Esophagus squamous epithelium (tissue), 5 donors: ENCODE results near the gene CPNE5. TPM values are rescaled to one million over a fixed set of nuclear protein-coding genes. Genes with fewer than 3 reads are reported as not detected.
"Not testable (repeated sequence)": the region's sequence is repeated elsewhere in the genome, so short reads cannot be mapped to it uniquely, and the experiment has no call there.

ENCODE experiments used
- DNase-seq: peaks from one replicate; lab custom pipeline; 2025; lab: John Stamatoyannopoulos, UW
- H3K27ac ChIP-seq, 4 donors: fragments of 200-600 bp; sonication (generic); one replicate each; pipeline ENCODE4 v1.5.1; 2016 to 2019; ENCODE audit warnings: mild to moderate bottlenecking in 1 of 4
- H3K27me3 ChIP-seq, 4 donors: fragments of 200-600 bp; sonication (generic); 1 replicate in 3 of 4; 2 replicates in 1 of 4; pipeline versions ENCODE4 v1.5.1 to v1.6.0; 2017 to 2021; ENCODE audit warnings: antibody characterized with exemption in 1 of 4
- H3K36me3 ChIP-seq, 3 donors: fragments of 200-600 bp; sonication (generic); one replicate each; pipeline ENCODE4 v1.5.1; 2016 to 2019
- H3K4me1 ChIP-seq, 3 donors: fragments of 200-600 bp; sonication (generic); one replicate each; pipeline ENCODE4 v1.5.1; 2017 to 2019
- H3K4me3 ChIP-seq, 4 donors: fragments of 200-600 bp; sonication (generic); 1 replicate in 3 of 4; 2 replicates in 1 of 4; pipeline ENCODE4 v1.5.1; 2016 to 2019; ENCODE audit warnings: mild to moderate bottlenecking in 2 of 4, moderate library complexity in 1 of 4
- H3K9me3 ChIP-seq, 3 donors: fragments of 200-600 bp; sonication (generic); one replicate each; pipeline ENCODE4 v1.5.1; 2016 to 2019
- CTCF ChIP-seq, 6 experiments: fragments of 450-650 bp in 4 of 6; fragments of 200-600 bp in 2 of 6; sonication (generic) in 2 of 6; IDR thresholded peaks; one replicate each; pipeline ENCODE4 v1.5.1; 2016 to 2019; ENCODE audit warnings: antibody characterized with exemption in 6 of 6, mild to moderate bottlenecking in 4 of 6, moderate library complexity in 4 of 6
- POLR2A ChIP-seq, 4 donors: fragments of 450-650 bp; IDR thresholded peaks; one replicate each; pipeline ENCODE4 v1.6.1; 2017; ENCODE audit warnings: antibody characterized with exemption in 4 of 4, mild to moderate bottlenecking in 4 of 4, moderate library complexity in 3 of 4
- WGBS, 2 donors: methylation state at CpG; one replicate each; pipeline ENCODE4 v1.1.5; 2018; 5-methylcytosine and 5-hydroxymethylcytosine counted together
- intact Hi-C: fragments of 100-400 bp; cut with DNase I; formaldehyde crosslinking; loops from one replicate; pipeline ENCODE4 v1.15.0; 2022
- total RNA-seq, 4 donors: library from RNA; depleted of rRNA; stranded (reverse); fragments of >200 nt; gene quantifications; one replicate each; pipeline ENCODE4 v1.1.0, GENCODE V29; 2016
- donor health status: DM: yes; HTN: yes; CAD: no.

The CPNE5 gene
- total RNA-seq, 4 donors from 2014 or later: 1.2 to 2.5 (median 1.5) TPM

GRCh38 chr6:36712816-36713215 lies 126.4 kb downstream of the CPNE5 start:
- Histone ChIP-seq H3K4me1 (peaks cover 8 to 23% (median 10%) of the 10 kb centered on the region in 3 donors), H3K36me3 (no peaks in the 10 kb centered on the region), H3K4me3 (no peak overlapping the region), H3K9me3 (no peaks in the 10 kb centered on the region), H3K27me3 (no peaks in the 10 kb centered on the region), H3K27ac (no peak overlapping the region)
- DNase-seq: no peak
- whole genome bisulfite sequencing, 2 donors: 84 to 86% methylated on average over 4 of the region's 4 CpGs
- intact Hi-C loops: no loop called here
- TF ChIP-seq CTCF (IDR thresholded peaks at IDR 0.05) (no peak), POLR2A (IDR thresholded peaks at IDR 0.05) (no peak)

GRCh38 chr6:36706339-36706738 lies 132.9 kb downstream of the CPNE5 start:
- no peak overlapping the region for H3K4me3 ChIP-seq
- no peak overlapping the region for H3K27ac ChIP-seq
- H3K4me1 ChIP-seq: peaks cover 3 to 8% (median 6%) of the 10 kb centered on the region in 3 donors
- H3K9me3 ChIP-seq: no peaks in the 10 kb centered on the region
- DNase-seq: no peak
- TF ChIP-seq CTCF (IDR thresholded peaks at IDR 0.05): no peak
- TF ChIP-seq POLR2A (IDR thresholded peaks at IDR 0.05): no peak
- H3K36me3 ChIP-seq: no peaks in the 10 kb centered on the region
- WGBS, 2 donors: 71 to 73% methylated on average over 1 of the region's 1 CpG
- H3K27me3 ChIP-seq: no peaks in the 10 kb centered on the region
- intact Hi-C loops: no loop called here

GRCh38 chr6:36704961-36705577 lies 134.2 kb downstream of the CPNE5 start:
- H3K27me3 ChIP-seq, H3K36me3 ChIP-seq, H3K4me3 ChIP-seq, H3K9me3 ChIP-seq, H3K27ac ChIP-seq, intact Hi-C loops, DNase-seq: not testable (repeated sequence)
- peaks cover 5 to 13% (median 10%) of the 10 kb centered on the region in 3 donors for H3K4me1 ChIP-seq
- whole genome bisulfite sequencing, 2 donors: 61% methylated on average over 7 of the region's 7 CpGs

- DNase-seq: no peak
- 94% methylated on average over 13 to 16 of the region's 18 CpGs for WGBS, 2 donors
- intact Hi-C loops: no loop called here
- Histone ChIP-seq H3K9me3 (no peaks in the 10 kb centered on the region), H3K27me3 (no peaks in the 10 kb centered on the region), H3K4me3 (no peak overlapping the region), H3K36me3 (no peaks in the 10 kb centered on the region), H3K4me1 (peaks cover 5 to 13% (median 10%) of the 10 kb centered on the region in 3 donors), H3K27ac (no peak overlapping the region)
- TF ChIP-seq CTCF (IDR thresholded peaks at IDR 0.05) (no peak), POLR2A (IDR thresholded peaks at IDR 0.05) (no peak)
Observed at GRCh38 chr6:36703982-36704381, 135.3 kb downstream of the CPNE5 start.

- DNase-seq: no peak
- WGBS, 2 donors: 66 to 75% methylated on average over 4 to 5 of the region's 5 CpGs
- Histone ChIP-seq H3K4me3 (no peak overlapping the region), H3K36me3 (no peaks in the 10 kb centered on the region), H3K9me3 (no peaks in the 10 kb centered on the region), H3K27ac (no peak overlapping the region), H3K27me3 (no peaks in the 10 kb centered on the region), H3K4me1 (peaks cover 5 to 13% (median 10%) of the 10 kb centered on the region in 3 donors)
- intact Hi-C loops: no loop called here
- TF ChIP-seq POLR2A (IDR thresholded peaks at IDR 0.05): no peak
- TF ChIP-seq CTCF (IDR thresholded peaks at IDR 0.05): no peak
Observed at GRCh38 chr6:36703081-36703606, 136.1 kb downstream of the CPNE5 start.
